Upper lobe of right lung (tissue), 1 donor: ENCODE results near the gene ARMC9. TPM values are rescaled to one million over a fixed set of nuclear protein-coding genes. Genes with fewer than 3 reads are reported as not detected.

Experiments used
- ATAC-seq: fragments of 200-7000 bp; cut with Tn5 transposase; one replicate; pipeline ENCODE4 v1.9.1; 2020; ENCODE audit warnings: mild to moderate bottlenecking, moderate library complexity
- DNase-seq: peaks from one replicate; pipeline ENCODE4 v3.0.0-alpha.2; 2020
- H3K27ac ChIP-seq: fragments of 200-600 bp; one replicate; pipeline ENCODE4 v1.8.0; 2022
- H3K27me3 ChIP-seq: fragments of 200-600 bp; one replicate; pipeline ENCODE4 v1.8.0; 2022; ENCODE audit warnings: mild to moderate bottlenecking
- H3K36me3 ChIP-seq: fragments of 200-600 bp; one replicate; pipeline ENCODE4 v1.8.0; 2022
- H3K4me1 ChIP-seq: fragments of 200-600 bp; one replicate; pipeline ENCODE4 v1.8.0; 2022
- H3K4me3 ChIP-seq: fragments of 200-600 bp; one replicate; pipeline ENCODE4 v1.8.0; 2022; ENCODE audit warnings: mild to moderate bottlenecking
- H3K9me3 ChIP-seq: fragments of 200-600 bp; one replicate; pipeline ENCODE4 v1.8.0; 2022
- CTCF ChIP-seq: fragments of 200-600 bp; IDR thresholded peaks from one replicate; pipeline ENCODE4 v1.8.0; 2022; ENCODE audit warnings: antibody characterized with exemption
- intact Hi-C: fragments of 100-400 bp; cut with DNase I; formaldehyde crosslinking; loops from one replicate; pipeline ENCODE4 v1.11.0; 2022
- total RNA-seq: library from RNA; stranded (reverse); fragmentation: NEBNext Ultra II Directional; extraction: Animal tissue kit (Norgen Biotek cat#: 25700); gene quantifications from one replicate; pipeline ENCODE4 v1.2.1, GENCODE V29; 2021
- donor health status: DM: no; HTN: yes; CAD: no; lungs with severe emphysema.

ARMC9 gene
- total RNA-seq, 1 donor from 2014 or later: 37.1 TPM

- Histone ChIP-seq H3K27ac (no peak overlapping the region), H3K4me1 (no peaks in the 10 kb centered on the region), H3K9me3 (no peaks in the 10 kb centered on the region), H3K4me3 (no peak overlapping the region), H3K36me3 (peaks cover 21% of the 10 kb centered on the region), H3K27me3 (no peaks in the 10 kb centered on the region)
- intact Hi-C loops: no loop called here
- no peak for ATAC-seq
- TF ChIP-seq CTCF: no peak
- DNase-seq: no peak
Measured at GRCh38 chr2:231212329-231212845, 14.0 kb downstream of the ARMC9 start.

GRCh38 chr2:231213931-231214642 is 15.7 kb downstream of the ARMC9 start:
- peak; percentile 25 for DNase-seq
- H3K9me3 ChIP-seq: no peaks in the 10 kb centered on the region
- no peak overlapping the region for H3K27ac ChIP-seq
- peaks cover 27% of the 10 kb centered on the region for H3K36me3 ChIP-seq
- intact Hi-C loops: no loop called here
- no peak overlapping the region for H3K4me3 ChIP-seq
- no peaks in the 10 kb centered on the region for H3K27me3 ChIP-seq
- ATAC-seq: no peak
- H3K4me1 ChIP-seq: no peaks in the 10 kb centered on the region
- TF ChIP-seq CTCF: no peak

GRCh38 chr2:231218366-231218765 is 19.9 kb downstream of the ARMC9 start:
- Histone ChIP-seq H3K27me3 (no peaks in the 10 kb centered on the region), H3K36me3 (peaks cover 27% of the 10 kb centered on the region), H3K4me1 (peaks cover 11% of the 10 kb centered on the region), H3K9me3 (no peaks in the 10 kb centered on the region), H3K27ac (no peak overlapping the region), H3K4me3 (no peak overlapping the region)
- DNase-seq: no peak
- ATAC-seq: no peak
- TF ChIP-seq CTCF: no peak
- intact Hi-C loops: no loop called here

GRCh38 chr2:231219289-231219688 is 20.9 kb downstream of the ARMC9 start:
- peaks cover 11% of the 10 kb centered on the region for H3K4me1 ChIP-seq
- H3K27ac ChIP-seq: no peak overlapping the region
- no peaks in the 10 kb centered on the region for H3K9me3 ChIP-seq
- no peaks in the 10 kb centered on the region for H3K27me3 ChIP-seq
- intact Hi-C loops: no loop called here
- no peak overlapping the region for H3K4me3 ChIP-seq
- TF ChIP-seq CTCF: no peak
- peaks cover 27% of the 10 kb centered on the region for H3K36me3 ChIP-seq
- no peak for ATAC-seq
- no peak for DNase-seq

GRCh38 chr2:231221761-231222160 is 23.3 kb downstream of the ARMC9 start:
- intact Hi-C loops: loop anchor here (10.0 kb wide), 1 partner anchor 173 kb away; the partner anchor contains the start of gene B3GNT7
- no peak for ATAC-seq
- no peak overlapping the region for H3K4me3 ChIP-seq

More at GRCh38 chr2:231221761-231222160, 23.3 kb downstream of the ARMC9 start:
- no peak for TF ChIP-seq CTCF
- H3K27me3 ChIP-seq: no peaks in the 10 kb centered on the region
- no peaks in the 10 kb centered on the region for H3K9me3 ChIP-seq
- H3K27ac ChIP-seq: peak overlapping the region; percentile 67
- H3K36me3 ChIP-seq: peaks cover 13% of the 10 kb centered on the region
- DNase-seq: no peak
- H3K4me1 ChIP-seq: peaks cover 11% of the 10 kb centered on the region
